ENCODE measurements around the gene VTI1A. TPM values are rescaled to one million over a fixed set of nuclear protein-coding genes. Genes with fewer than 3 reads are reported as not detected.

Gene VTI1A
- polyA plus RNA-seq, 1 donor from 2014 or later, result 28.7 TPM

DNA sequence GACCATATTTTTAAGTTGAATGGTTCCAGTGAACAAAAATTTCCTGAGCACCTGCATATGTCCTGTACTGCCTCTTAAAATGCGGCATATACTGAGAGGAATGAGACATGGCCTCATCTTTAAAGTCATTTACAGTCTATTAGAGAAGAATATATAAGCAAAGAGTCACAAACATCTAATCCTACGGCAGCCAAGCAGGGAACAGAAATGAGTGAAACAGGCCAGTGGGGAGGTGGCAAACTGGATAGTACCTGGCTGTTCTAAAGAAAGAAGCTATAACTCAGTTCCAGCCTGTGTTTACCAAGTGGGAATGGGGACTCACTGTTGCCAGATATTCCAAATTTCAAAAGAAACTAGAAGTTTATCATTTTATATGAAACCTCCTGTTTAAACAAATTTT, 211.4 kb downstream of the VTI1A start:
- no peaks in the 10 kb centered on the region for H3K79me2 ChIP-seq (replicated peaks; ENCODE audit: insufficient read depth, low read length)
- H3K4me3 ChIP-seq (ENCODE audit: low read length), result no peak overlapping the region
- H3K9ac ChIP-seq (ENCODE audit: low read length), result no peak overlapping the region
- H3F3A ChIP-seq (ENCODE audit: insufficient read depth, low read length, poor library complexity, severe bottlenecking), result no peaks in the 10 kb centered on the region
- no peaks in the 10 kb centered on the region for H3K9me2 ChIP-seq (ENCODE audit: insufficient read depth, low read length)
- H3K27ac ChIP-seq (ENCODE audit: low read length), result no peak overlapping the region
- H2AFZ ChIP-seq (ENCODE audit: low read depth, low read length), result no peak overlapping the region
- no peaks in the 10 kb centered on the region for H4K20me1 ChIP-seq (ENCODE audit: insufficient read depth)
- no peaks in the 10 kb centered on the region for H3K36me3 ChIP-seq (ENCODE audit: insufficient read depth, low read length)
- H3K9me3 ChIP-seq (ENCODE audit: low read length), result no peaks in the 10 kb centered on the region
- TF ChIP-seq CTCF (IDR thresholded peaks at IDR 0.05; ENCODE audit: poor library complexity, severe bottlenecking) (no peak), EZH2 (IDR thresholded peaks at IDR 0.05; ENCODE audit: borderline replicate concordance, insufficient read depth, low read length, poor library complexity, severe bottlenecking) (no peak), EP300 (conservative IDR thresholded peaks at IDR 0.05; ENCODE audit: poor library complexity, severe bottlenecking) (no peak), POLR2AphosphoS5 (IDR thresholded peaks at IDR 0.05) (no peak)
- TF ChIP-seq, protein P1, sequence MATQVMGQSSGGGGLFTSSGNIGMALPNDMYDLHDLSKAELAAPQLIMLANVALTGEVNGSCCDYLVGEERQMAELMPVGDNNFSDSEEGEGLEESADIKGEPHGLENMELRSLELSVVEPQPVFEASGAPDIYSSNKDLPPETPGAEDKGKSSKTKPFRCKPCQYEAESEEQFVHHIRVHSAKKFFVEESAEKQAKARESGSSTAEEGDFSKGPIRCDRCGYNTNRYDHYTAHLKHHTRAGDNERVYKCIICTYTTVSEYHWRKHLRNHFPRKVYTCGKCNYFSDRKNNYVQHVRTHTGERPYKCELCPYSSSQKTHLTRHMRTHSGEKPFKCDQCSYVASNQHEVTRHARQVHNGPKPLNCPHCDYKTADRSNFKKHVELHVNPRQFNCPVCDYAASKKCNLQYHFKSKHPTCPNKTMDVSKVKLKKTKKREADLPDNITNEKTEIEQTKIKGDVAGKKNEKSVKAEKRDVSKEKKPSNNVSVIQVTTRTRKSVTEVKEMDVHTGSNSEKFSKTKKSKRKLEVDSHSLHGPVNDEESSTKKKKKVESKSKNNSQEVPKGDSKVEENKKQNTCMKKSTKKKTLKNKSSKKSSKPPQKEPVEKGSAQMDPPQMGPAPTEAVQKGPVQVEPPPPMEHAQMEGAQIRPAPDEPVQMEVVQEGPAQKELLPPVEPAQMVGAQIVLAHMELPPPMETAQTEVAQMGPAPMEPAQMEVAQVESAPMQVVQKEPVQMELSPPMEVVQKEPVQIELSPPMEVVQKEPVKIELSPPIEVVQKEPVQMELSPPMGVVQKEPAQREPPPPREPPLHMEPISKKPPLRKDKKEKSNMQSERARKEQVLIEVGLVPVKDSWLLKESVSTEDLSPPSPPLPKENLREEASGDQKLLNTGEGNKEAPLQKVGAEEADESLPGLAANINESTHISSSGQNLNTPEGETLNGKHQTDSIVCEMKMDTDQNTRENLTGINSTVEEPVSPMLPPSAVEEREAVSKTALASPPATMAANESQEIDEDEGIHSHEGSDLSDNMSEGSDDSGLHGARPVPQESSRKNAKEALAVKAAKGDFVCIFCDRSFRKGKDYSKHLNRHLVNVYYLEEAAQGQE (IDR thresholded peaks at IDR 0.05; ENCODE audit: borderline replicate concordance), result no peak
- no peak overlapping the region for H3K4me2 ChIP-seq (ENCODE audit: low read length)
- no peaks in the 10 kb centered on the region for H3K27me3 ChIP-seq (ENCODE audit: insufficient read depth, low read depth, low read length)

GRCh38 chr10:112658900-112659638, 212.1 kb downstream of the VTI1A start:
- no peaks in the 10 kb centered on the region for H3K79me2 ChIP-seq (replicated peaks; ENCODE audit: insufficient read depth, low read length)
- no peaks in the 10 kb centered on the region for H3F3A ChIP-seq (ENCODE audit: insufficient read depth, low read length, poor library complexity, severe bottlenecking)
- H3K9me2 ChIP-seq (ENCODE audit: insufficient read depth, low read length), result no peaks in the 10 kb centered on the region
- H3K36me3 ChIP-seq (ENCODE audit: insufficient read depth, low read length), result no peaks in the 10 kb centered on the region
- no peaks in the 10 kb centered on the region for H4K20me1 ChIP-seq (ENCODE audit: insufficient read depth)
- H3K27me3 ChIP-seq (ENCODE audit: insufficient read depth, low read depth, low read length), result no peaks in the 10 kb centered on the region
- H3K27ac ChIP-seq (ENCODE audit: low read length), result no peak overlapping the region
- TF ChIP-seq RAD21 (conservative IDR thresholded peaks at IDR 0.05) (no peak), EP300 (conservative IDR thresholded peaks at IDR 0.05; ENCODE audit: poor library complexity, severe bottlenecking) (no peak), MXI1 (conservative IDR thresholded peaks at IDR 0.05; ENCODE audit: poor library complexity, severe bottlenecking) (no peak), POLR2AphosphoS5 (IDR thresholded peaks at IDR 0.05) (no peak), CTCF (IDR thresholded peaks at IDR 0.05; ENCODE audit: poor library complexity, severe bottlenecking) (no peak), EZH2 (IDR thresholded peaks at IDR 0.05; ENCODE audit: borderline replicate concordance, insufficient read depth, low read length, poor library complexity, severe bottlenecking) (no peak), SMC3 (conservative IDR thresholded peaks at IDR 0.05; ENCODE audit: poor library complexity) (no peak), TAF1 (IDR thresholded peaks at IDR 0.05; ENCODE audit: low read depth) (no peak)
- TF ChIP-seq, protein P1 (IDR thresholded peaks at IDR 0.05; ENCODE audit: borderline replicate concordance), result no peak
- H3K4me3 ChIP-seq (ENCODE audit: low read length), result no peak overlapping the region
- H2AFZ ChIP-seq (ENCODE audit: low read depth, low read length), result no peak overlapping the region
- H3K9me3 ChIP-seq (ENCODE audit: low read length), result no peaks in the 10 kb centered on the region
- no peak overlapping the region for H3K4me2 ChIP-seq (ENCODE audit: low read length)
- no peak overlapping the region for H3K9ac ChIP-seq (ENCODE audit: low read length)
